GM18907 (cell line): ENCODE measurements around the gene KRTAP5-1.
"Not testable (repeated sequence)": the region's sequence is repeated elsewhere in the genome, so short reads cannot be mapped to it uniquely, and the experiment has no call there.

Experiments used
- ATAC-seq: cut with Tn5 transposase; IDR thresholded peaks from one replicate; pipeline ENCODE4 v1.9.1; 2021; ENCODE audit warnings: mild to moderate bottlenecking, moderate library complexity; ENCODE audit not compliant: unreplicated experiment

KRTAP5-1 gene

GRCh38 chr11:1603629-1604028 is 18.5 kb upstream of the KRTAP5-1 start:
- no peak for ATAC-seq

- ATAC-seq = not testable (repeated sequence)
Measured at GRCh38 chr11:1601663-1602062, 16.6 kb upstream of the KRTAP5-1 start.

GRCh38 chr11:1600626-1601025 is 15.5 kb upstream of the KRTAP5-1 start:
- no peak for ATAC-seq

- ATAC-seq = no peak
Measured at GRCh38 chr11:1598816-1599215, 13.7 kb upstream of the KRTAP5-1 start.

- not testable (repeated sequence) for ATAC-seq
Measured at GRCh38 chr11:1598406-1598805, 13.3 kb upstream of the KRTAP5-1 start.

GRCh38 chr11:1597994-1598380 is 12.9 kb upstream of the KRTAP5-1 start, which contains the start of gene KRTAP5-2:
KRTAP5-2 (minus strand) TSS chr11:1598294; CDS start chr11:1598250, 44 bp downstream.
- ATAC-seq = no peak

GRCh38 chr11:1597331-1597993 is 12.4 kb upstream of the KRTAP5-1 start:
- no peak for ATAC-seq

GRCh38 chr11:1596576-1597121 is 11.6 kb upstream of the KRTAP5-1 start:
- ATAC-seq = not testable (repeated sequence)

- ATAC-seq = not testable (repeated sequence)
Measured at GRCh38 chr11:1595994-1596575, 11.0 kb upstream of the KRTAP5-1 start.

GRCh38 chr11:1592628-1593027 is 7.5 kb upstream of the KRTAP5-1 start:
- ATAC-seq = no peak

GRCh38 chr11:1589996-1590395 is 4.9 kb upstream of the KRTAP5-1 start:
- ATAC-seq = no peak

- ATAC-seq = not testable (repeated sequence)
Measured at GRCh38 chr11:1589191-1589963, 4.3 kb upstream of the KRTAP5-1 start.

- ATAC-seq = no peak
Measured at GRCh38 chr11:1586699-1587098, 1.6 kb upstream of the KRTAP5-1 start.

- ATAC-seq = not testable (repeated sequence)
Measured at GRCh38 chr11:1582909-1583308, 2.2 kb downstream of the KRTAP5-1 start.

GRCh38 chr11:1581976-1582375 is 3.1 kb downstream of the KRTAP5-1 start:
- ATAC-seq = no peak

GRCh38 chr11:1576825-1577224 is 8.3 kb downstream of the KRTAP5-1 start:
- ATAC-seq = no peak

GRCh38 chr11:1575756-1576155 is 9.3 kb downstream of the KRTAP5-1 start:
- ATAC-seq = not testable (repeated sequence)

- no peak for ATAC-seq
Measured at GRCh38 chr11:1574933-1575242, 10.2 kb downstream of the KRTAP5-1 start.

GRCh38 chr11:1574238-1574932 is 10.7 kb downstream of the KRTAP5-1 start:
- peak; percentile 44 for ATAC-seq

- ATAC-seq = no peak
Measured at GRCh38 chr11:1573903-1574237, 11.2 kb downstream of the KRTAP5-1 start.
